ENCODE results near the gene PDZD2.
"Not testable (repeated sequence)": the region's sequence is repeated elsewhere in the genome, so short reads cannot be mapped to it uniquely, and the experiment has no call there.

The PDZD2 gene

GRCh38 chr5:32118922-32119321, 480.0 kb downstream of the PDZD2 start:
- not testable (repeated sequence) for DNase-seq

- no peak for DNase-seq
Observed at GRCh38 chr5:32123058-32123805, 484.3 kb downstream of the PDZD2 start.

GRCh38 chr5:32123889-32124676, 485.2 kb downstream of the PDZD2 start:
- DNase-seq: no peak

- no peak for DNase-seq
Observed at GRCh38 chr5:32126691-32127090, 487.8 kb downstream of the PDZD2 start.

- no peak for DNase-seq
Observed at GRCh38 chr5:32127711-32128110, 488.8 kb downstream of the PDZD2 start.

- no peak for DNase-seq
Observed at GRCh38 chr5:32129074-32129598, 490.2 kb downstream of the PDZD2 start.

GRCh38 chr5:32130865-32131264, 491.9 kb downstream of the PDZD2 start:
- no peak for DNase-seq

- DNase-seq: no peak
Observed at GRCh38 chr5:32131604-32132003, 492.7 kb downstream of the PDZD2 start.

- no peak for DNase-seq
Observed at GRCh38 chr5:32132757-32133156, 493.8 kb downstream of the PDZD2 start.

GRCh38 chr5:32135086-32135485, 496.2 kb downstream of the PDZD2 start:
- DNase-seq: no peak

- DNase-seq: no peak
Observed at GRCh38 chr5:32136342-32136741, 497.4 kb downstream of the PDZD2 start.

GRCh38 chr5:32138839-32139493, 500.0 kb downstream of the PDZD2 start:
- DNase-seq: no peak

- no peak for DNase-seq
Observed at GRCh38 chr5:32143617-32144377, 504.9 kb downstream of the PDZD2 start.

GRCh38 chr5:32144378-32145207, 505.7 kb downstream of the PDZD2 start:
- DNase-seq: no peak

GRCh38 chr5:32145378-32145777, 506.4 kb downstream of the PDZD2 start:
- no peak for DNase-seq

- no peak for DNase-seq
Observed at GRCh38 chr5:32147236-32147635, 508.3 kb downstream of the PDZD2 start.

- DNase-seq: no peak
Observed at GRCh38 chr5:32147959-32148358, 509.0 kb downstream of the PDZD2 start.

- DNase-seq: no peak
Observed at GRCh38 chr5:32150366-32150765, 511.4 kb downstream of the PDZD2 start.

GRCh38 chr5:32151198-32151597, 512.3 kb downstream of the PDZD2 start:
- DNase-seq: no peak

GRCh38 chr5:32153723-32154122, 514.8 kb downstream of the PDZD2 start:
- no peak for DNase-seq

- DNase-seq: no peak
Observed at GRCh38 chr5:32155211-32155610, 516.3 kb downstream of the PDZD2 start.

- DNase-seq: no peak
Observed at GRCh38 chr5:32156635-32157034, 517.7 kb downstream of the PDZD2 start.

All from NCI-H1105 (cell line).